GM21825 (cell line): Measurements from ENCODE around the gene MAGED1.
"Not testable (repeated sequence)": the region's sequence is repeated elsewhere in the genome, so short reads cannot be mapped to it uniquely, and the experiment has no call there.

Experiments used
- ATAC-seq: cut with Tn5 transposase; IDR thresholded peaks from one replicate; pipeline ENCODE4 v1.9.1; 2021; ENCODE audit warnings: mild to moderate bottlenecking, moderate library complexity; ENCODE audit not compliant: unreplicated experiment

The MAGED1 gene

GRCh38 chrX:51893931-51894696 lies 691 bp downstream of the MAGED1 start:
- no peak for ATAC-seq

DNA sequence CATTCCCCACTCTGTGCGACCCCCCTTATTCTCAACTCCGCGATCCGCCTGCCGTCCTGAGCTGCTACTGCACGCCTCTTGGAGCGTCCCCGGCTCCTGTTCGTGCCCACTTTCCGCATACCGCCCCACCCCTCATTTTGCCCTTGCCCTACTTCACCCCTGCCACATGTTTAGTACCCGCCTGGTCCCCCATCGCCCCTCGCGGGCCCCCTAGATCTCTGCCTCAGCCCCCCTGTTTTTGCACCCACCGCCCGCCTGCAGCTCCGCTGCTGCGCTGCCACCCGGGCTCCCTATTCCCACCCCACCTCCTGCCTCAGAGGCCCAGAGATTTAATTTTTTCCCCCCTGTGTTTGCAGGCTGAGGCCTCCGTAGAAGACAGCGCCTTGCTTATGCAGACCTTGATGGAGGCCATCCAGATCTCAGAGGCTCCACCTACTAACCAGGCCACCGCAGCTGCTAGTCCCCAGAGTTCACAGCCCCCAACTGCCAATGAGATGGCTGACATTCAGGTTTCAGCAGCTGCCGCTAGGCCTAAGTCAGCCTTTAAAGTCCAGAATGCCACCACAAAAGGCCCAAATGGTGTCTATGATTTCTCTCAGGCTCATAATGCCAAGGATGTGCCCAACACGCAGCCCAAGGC lies 1.4 kb downstream of the MAGED1 start:
- ATAC-seq, result peak; percentile 50

GRCh38 chrX:51896626-51897025 lies 3.2 kb downstream of the MAGED1 start:
- no peak for ATAC-seq

GRCh38 chrX:51899741-51900140 lies 6.3 kb downstream of the MAGED1 start:
- ATAC-seq, result no peak

DNA sequence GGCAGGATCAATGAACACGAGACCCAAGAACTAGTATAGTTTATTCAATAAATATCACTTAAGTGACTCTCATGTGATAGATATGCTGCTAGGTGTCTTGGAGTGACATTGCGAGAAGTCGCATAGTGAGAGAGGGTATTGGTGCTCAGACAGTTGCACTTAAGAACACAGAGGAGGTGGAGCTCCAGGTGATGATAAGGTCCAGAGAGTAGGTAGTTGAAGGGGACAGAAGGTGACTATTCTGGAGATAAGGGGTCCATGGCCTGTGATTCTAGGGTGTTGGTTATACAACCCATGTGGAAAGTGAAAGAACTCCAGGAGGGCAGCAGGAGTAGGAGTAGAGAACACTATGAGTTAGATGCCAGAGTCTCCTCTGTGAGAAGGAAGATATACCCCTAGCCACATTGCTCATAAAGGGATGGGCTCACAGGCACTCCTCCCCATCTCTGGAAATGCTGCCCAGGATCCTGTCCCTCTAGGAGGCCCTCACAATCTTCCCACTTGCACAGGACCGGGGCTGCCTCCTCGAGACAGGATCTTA lies 9.2 kb downstream of the MAGED1 start:
- no peak for ATAC-seq

- ATAC-seq, result not testable (repeated sequence)
Measured at GRCh38 chrX:51905152-51905551, 11.7 kb downstream of the MAGED1 start.

DNA sequence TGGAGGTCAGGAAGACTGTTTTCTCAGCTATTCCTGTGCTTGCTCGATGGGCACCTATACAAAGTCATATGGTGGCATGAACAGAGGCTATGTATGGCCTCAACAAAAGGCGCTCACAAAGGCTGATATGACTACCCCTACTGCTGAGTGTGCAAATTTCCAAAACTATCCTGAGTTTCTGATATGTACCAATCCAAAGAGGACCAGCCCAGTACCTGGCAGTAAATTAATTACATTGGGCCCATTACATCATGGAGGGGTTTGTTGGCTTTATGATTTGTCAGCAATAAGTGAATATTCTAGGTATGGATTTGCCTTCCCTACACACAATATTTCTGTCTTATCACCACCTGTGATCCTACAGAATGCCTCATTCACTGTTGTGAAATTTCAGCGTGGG lies 12.3 kb downstream of the MAGED1 start:
- no peak for ATAC-seq

- no peak for ATAC-seq
Measured at GRCh38 chrX:51917604-51918003, 24.2 kb downstream of the MAGED1 start.

- ATAC-seq, result no peak
Measured at GRCh38 chrX:51922561-51922960, 29.1 kb downstream of the MAGED1 start.

- ATAC-seq, result no peak
Measured at GRCh38 chrX:51931566-51932150, 38.2 kb downstream of the MAGED1 start.
